ENCODE results near the gene IRAK3.

Gene IRAK3

DNA sequence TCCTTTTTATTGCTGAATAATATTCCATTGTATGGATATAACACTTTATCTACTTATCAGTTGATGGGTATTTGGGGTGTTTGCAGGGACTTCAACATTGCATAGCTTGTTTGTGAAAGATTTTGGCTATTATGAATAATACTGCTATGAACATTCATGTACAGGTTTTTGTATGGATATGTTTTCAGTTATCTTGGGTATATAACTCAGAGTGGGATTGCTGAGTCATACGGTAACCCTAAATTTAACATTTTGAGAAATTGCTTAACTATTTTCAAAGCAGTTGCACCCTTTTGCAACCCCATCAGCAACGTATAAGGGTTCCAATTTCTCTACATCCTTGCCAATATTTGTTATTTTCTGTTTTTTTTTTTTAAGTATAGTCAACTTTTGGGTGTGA lies 86.0 kb downstream of the IRAK3 start:
- Histone ChIP-seq H3K4me1 (ENCODE audit: control insufficient read depth in 2 of 2, insufficient read depth in 1 of 2, low read depth in 1 of 2, low read length in 2 of 2) (no peaks in the 10 kb centered on the region), H4K8ac (ENCODE audit: low read depth, low read length) (no peak overlapping the region), H3K27ac (replicated peaks; ENCODE audit: low read length) (no peak overlapping the region), H2BK120ac (ENCODE audit: low read depth, low read length) (no peak overlapping the region), H3K4ac (ENCODE audit: low read length) (no peak overlapping the region), H3K4me3 (ENCODE audit: low read length in 2 of 2) (no peak overlapping the region), H3K23ac (ENCODE audit: low read depth, low read length, poor library complexity) (no peak overlapping the region), H3K36me3 (replicated peaks in 1 of 2; ENCODE audit: control insufficient read depth in 2 of 2, insufficient read depth in 2 of 2, low read length in 2 of 2) (no peaks in the 10 kb centered on the region), H3K27me3 (ENCODE audit: control insufficient read depth in 3 of 3, insufficient read depth in 3 of 3, low read depth in 1 of 3, low read length in 3 of 3) (no peaks in the 10 kb centered on the region), H2BK12ac (ENCODE audit: low read length) (no peak overlapping the region), H2BK5ac (ENCODE audit: low read length) (no peak overlapping the region), H2AK5ac (ENCODE audit: low read depth, low read length) (no peak overlapping the region), H3K79me1 (ENCODE audit: low read depth, low read length) (no peaks in the 10 kb centered on the region), H2BK15ac (ENCODE audit: low read length) (no peak overlapping the region), H3K18ac (ENCODE audit: low read length) (no peak overlapping the region), H3K4me2 (ENCODE audit: insufficient read depth, low read length, poor library complexity, severe bottlenecking) (no peak overlapping the region), H2AFZ (ENCODE audit: low read length) (no peak overlapping the region), H3K9ac (ENCODE audit: low read depth, low read length, poor library complexity) (no peak overlapping the region), H4K91ac (ENCODE audit: low read depth, low read length, poor library complexity) (no peak overlapping the region), H3K14ac (ENCODE audit: low read length) (no peak overlapping the region), H3K9me3 (replicated peaks in 1 of 2; ENCODE audit: control insufficient read depth in 2 of 2, insufficient read depth in 1 of 2, low read depth in 1 of 2, low read length in 2 of 2) (no peaks in the 10 kb centered on the region)
- no CpG with 5 or more reads among the region's 2 CpGs for WGBS, 2 donors (ENCODE audit: extremely low coverage in 2 of 2, insufficient read length in 2 of 2, insufficient replicate concordance in 1 of 2)
- DNase-seq (ENCODE audit: low spot score) = no peak

DNA sequence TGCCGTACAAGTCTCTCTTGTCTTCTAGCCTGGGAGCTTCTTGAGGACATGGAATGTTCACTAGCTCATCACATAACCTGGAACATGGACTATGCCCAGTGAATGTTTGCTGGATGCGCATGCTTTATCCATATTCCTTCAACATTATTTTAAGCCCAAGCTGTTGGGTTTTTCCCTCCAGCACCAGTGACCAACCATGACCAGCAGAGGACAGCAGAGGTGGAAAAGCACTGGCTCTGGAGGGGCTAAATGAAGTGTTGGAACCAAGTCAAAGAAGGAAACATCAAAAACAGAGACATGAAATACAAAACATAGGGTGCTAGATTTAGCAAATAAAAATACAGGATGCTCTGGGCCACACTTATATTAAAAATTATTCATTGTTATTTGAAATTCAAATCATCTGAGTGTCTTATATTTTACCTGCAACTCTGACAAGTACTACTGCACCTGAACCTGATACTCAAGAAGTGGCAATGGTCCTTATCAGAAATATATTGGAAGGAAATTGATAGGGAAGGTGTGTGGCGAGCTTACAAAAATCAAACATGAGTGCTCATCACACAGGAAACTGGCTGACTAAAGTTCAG lies 90.2 kb downstream of the IRAK3 start:
- no peak overlapping the region for H3K23ac ChIP-seq (ENCODE audit: low read depth, low read length, poor library complexity)
- no peak overlapping the region for H2AK5ac ChIP-seq (ENCODE audit: low read depth, low read length)
- no CpG with 5 or more reads among the region's 3 CpGs for WGBS, 2 donors (ENCODE audit: extremely low coverage in 2 of 2, insufficient read length in 2 of 2, insufficient replicate concordance in 1 of 2)
- no peaks in the 10 kb centered on the region for H3K4me1 ChIP-seq (ENCODE audit: control insufficient read depth in 2 of 2, insufficient read depth in 1 of 2, low read depth in 1 of 2, low read length in 2 of 2)
- H3K18ac ChIP-seq (ENCODE audit: low read length) = no peak overlapping the region
- no peak overlapping the region for H4K91ac ChIP-seq (ENCODE audit: low read depth, low read length, poor library complexity)
- no peaks in the 10 kb centered on the region for H3K79me1 ChIP-seq (ENCODE audit: low read depth, low read length)
- no peak overlapping the region for H3K4me2 ChIP-seq (ENCODE audit: insufficient read depth, low read length, poor library complexity, severe bottlenecking)
- H3K4me3 ChIP-seq (ENCODE audit: low read length in 2 of 2) = no peak overlapping the region
- H4K8ac ChIP-seq (ENCODE audit: low read depth, low read length) = no peak overlapping the region
- H3K9ac ChIP-seq (ENCODE audit: low read depth, low read length, poor library complexity) = no peak overlapping the region
- no peaks in the 10 kb centered on the region for H3K27me3 ChIP-seq (ENCODE audit: control insufficient read depth in 3 of 3, insufficient read depth in 3 of 3, low read depth in 1 of 3, low read length in 3 of 3)
- no peaks in the 10 kb centered on the region for H3K9me3 ChIP-seq (replicated peaks in 1 of 2; ENCODE audit: control insufficient read depth in 2 of 2, insufficient read depth in 1 of 2, low read depth in 1 of 2, low read length in 2 of 2)
- H3K14ac ChIP-seq (ENCODE audit: low read length) = no peak overlapping the region
- no peak for DNase-seq (ENCODE audit: low spot score)
- no peak overlapping the region for H2BK12ac ChIP-seq (ENCODE audit: low read length)
- no peak overlapping the region for H3K27ac ChIP-seq (replicated peaks; ENCODE audit: low read length)
- H2AFZ ChIP-seq (ENCODE audit: low read length) = no peak overlapping the region
- no peak overlapping the region for H3K4ac ChIP-seq (ENCODE audit: low read length)
- no peak overlapping the region for H2BK120ac ChIP-seq (ENCODE audit: low read depth, low read length)
- no peaks in the 10 kb centered on the region for H3K36me3 ChIP-seq (replicated peaks in 1 of 2; ENCODE audit: control insufficient read depth in 2 of 2, insufficient read depth in 2 of 2, low read length in 2 of 2)
- no peak overlapping the region for H2BK5ac ChIP-seq (ENCODE audit: low read length)
- no peak overlapping the region for H2BK15ac ChIP-seq (ENCODE audit: low read length)

DNA sequence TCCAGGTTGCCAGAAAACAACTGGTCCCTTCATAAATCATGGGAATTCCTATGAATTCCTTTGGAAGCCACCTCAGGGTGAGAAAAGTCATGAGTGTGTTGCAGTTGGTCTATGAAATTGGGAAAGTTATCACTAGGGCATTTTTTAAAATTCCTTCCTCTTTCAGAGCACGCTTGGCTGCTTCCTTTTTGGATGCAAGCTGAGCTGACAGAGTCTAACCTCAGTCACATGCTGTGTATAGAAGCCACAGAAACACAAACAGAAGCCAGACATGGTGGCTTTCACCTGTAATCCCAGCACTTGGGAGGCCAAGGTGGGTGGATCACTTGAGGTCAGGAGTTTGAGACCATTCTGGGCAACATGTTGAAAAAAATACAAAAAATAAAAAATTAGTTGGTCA lies 91.5 kb downstream of the IRAK3 start:
- H4K8ac ChIP-seq (ENCODE audit: low read depth, low read length) = no peak overlapping the region
- H3K23ac ChIP-seq (ENCODE audit: low read depth, low read length, poor library complexity) = no peak overlapping the region
- H4K91ac ChIP-seq (ENCODE audit: low read depth, low read length, poor library complexity) = no peak overlapping the region
- no peak for DNase-seq (ENCODE audit: low spot score)
- no peak overlapping the region for H2BK5ac ChIP-seq (ENCODE audit: low read length)
- no peaks in the 10 kb centered on the region for H3K36me3 ChIP-seq (replicated peaks in 1 of 2; ENCODE audit: control insufficient read depth in 2 of 2, insufficient read depth in 2 of 2, low read length in 2 of 2)
- no peak overlapping the region for H2BK12ac ChIP-seq (ENCODE audit: low read length)
- no peak overlapping the region for H3K4me2 ChIP-seq (ENCODE audit: insufficient read depth, low read length, poor library complexity, severe bottlenecking)
- no peaks in the 10 kb centered on the region for H3K9me3 ChIP-seq (replicated peaks in 1 of 2; ENCODE audit: control insufficient read depth in 2 of 2, insufficient read depth in 1 of 2, low read depth in 1 of 2, low read length in 2 of 2)
- H2AK5ac ChIP-seq (ENCODE audit: low read depth, low read length) = no peak overlapping the region
- no peak overlapping the region for H3K4ac ChIP-seq (ENCODE audit: low read length)
- no peak overlapping the region for H2AFZ ChIP-seq (ENCODE audit: low read length)
- no CpG with 5 or more reads among the region's 1 CpG for WGBS, 2 donors (ENCODE audit: extremely low coverage in 2 of 2, insufficient read length in 2 of 2, insufficient replicate concordance in 1 of 2)
- no peak overlapping the region for H3K27ac ChIP-seq (replicated peaks; ENCODE audit: low read length)
- no peak overlapping the region for H3K4me3 ChIP-seq (ENCODE audit: low read length in 2 of 2)
- no peak overlapping the region for H3K14ac ChIP-seq (ENCODE audit: low read length)
- H3K9ac ChIP-seq (ENCODE audit: low read depth, low read length, poor library complexity) = no peak overlapping the region
- no peaks in the 10 kb centered on the region for H3K27me3 ChIP-seq (ENCODE audit: control insufficient read depth in 3 of 3, insufficient read depth in 3 of 3, low read depth in 1 of 3, low read length in 3 of 3)
- no peaks in the 10 kb centered on the region for H3K4me1 ChIP-seq (ENCODE audit: control insufficient read depth in 2 of 2, insufficient read depth in 1 of 2, low read depth in 1 of 2, low read length in 2 of 2)
- no peak overlapping the region for H3K18ac ChIP-seq (ENCODE audit: low read length)
- H2BK120ac ChIP-seq (ENCODE audit: low read depth, low read length) = no peak overlapping the region
- H2BK15ac ChIP-seq (ENCODE audit: low read length) = no peak overlapping the region
- H3K79me1 ChIP-seq (ENCODE audit: low read depth, low read length) = no peaks in the 10 kb centered on the region

DNA sequence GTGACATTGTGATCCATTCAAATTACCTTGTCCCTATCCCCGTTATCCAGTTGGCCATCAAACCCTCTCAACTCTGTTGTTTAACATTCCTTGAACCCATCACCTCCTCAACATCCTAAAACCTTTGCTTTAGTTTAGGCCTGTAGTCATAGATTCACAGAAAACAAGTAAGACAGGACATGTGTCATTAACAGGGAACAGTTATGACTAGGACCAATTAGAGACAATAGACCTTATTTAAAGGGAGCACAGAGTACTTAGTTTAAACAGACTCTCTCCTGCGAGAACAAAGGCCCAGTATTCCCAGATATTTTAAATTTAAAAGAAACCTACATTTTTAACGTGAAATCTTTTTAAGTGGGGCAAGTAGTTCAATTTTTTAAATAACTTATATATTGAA lies 93.2 kb downstream of the IRAK3 start:
- Histone ChIP-seq H3K9me3 (replicated peaks in 1 of 2; ENCODE audit: control insufficient read depth in 2 of 2, insufficient read depth in 1 of 2, low read depth in 1 of 2, low read length in 2 of 2) (no peaks in the 10 kb centered on the region), H3K18ac (ENCODE audit: low read length) (no peak overlapping the region), H2BK12ac (ENCODE audit: low read length) (no peak overlapping the region), H2AK5ac (ENCODE audit: low read depth, low read length) (no peak overlapping the region), H4K8ac (ENCODE audit: low read depth, low read length) (no peak overlapping the region), H3K4ac (ENCODE audit: low read length) (no peak overlapping the region), H2AFZ (ENCODE audit: low read length) (no peak overlapping the region), H3K27ac (replicated peaks; ENCODE audit: low read length) (no peak overlapping the region), H3K4me2 (ENCODE audit: insufficient read depth, low read length, poor library complexity, severe bottlenecking) (no peak overlapping the region), H3K36me3 (replicated peaks in 1 of 2; ENCODE audit: control insufficient read depth in 2 of 2, insufficient read depth in 2 of 2, low read length in 2 of 2) (no peaks in the 10 kb centered on the region), H3K14ac (ENCODE audit: low read length) (no peak overlapping the region), H2BK120ac (ENCODE audit: low read depth, low read length) (no peak overlapping the region), H3K9ac (ENCODE audit: low read depth, low read length, poor library complexity) (no peak overlapping the region), H3K79me1 (ENCODE audit: low read depth, low read length) (no peaks in the 10 kb centered on the region), H3K4me1 (ENCODE audit: control insufficient read depth in 2 of 2, insufficient read depth in 1 of 2, low read depth in 1 of 2, low read length in 2 of 2) (no peaks in the 10 kb centered on the region), H2BK5ac (ENCODE audit: low read length) (no peak overlapping the region), H3K23ac (ENCODE audit: low read depth, low read length, poor library complexity) (no peak overlapping the region), H3K27me3 (ENCODE audit: control insufficient read depth in 3 of 3, insufficient read depth in 3 of 3, low read depth in 1 of 3, low read length in 3 of 3) (no peaks in the 10 kb centered on the region), H4K91ac (ENCODE audit: low read depth, low read length, poor library complexity) (no peak overlapping the region), H2BK15ac (ENCODE audit: low read length) (no peak overlapping the region), H3K4me3 (ENCODE audit: low read length in 2 of 2) (no peak overlapping the region)
- DNase-seq (ENCODE audit: low spot score) = no peak
- no CpG with 5 or more reads among the region's 3 CpGs for WGBS, 2 donors (ENCODE audit: extremely low coverage in 2 of 2, insufficient read length in 2 of 2, insufficient replicate concordance in 1 of 2)

Measured in neuronal stem cell (in vitro differentiated cells).